NT2/D1 (cell line): ENCODE data around the gene CALML5.

Experiments used
- SUZ12 ChIP-seq: IDR thresholded peaks from 2 replicates; pipeline ENCODE4 v1.6.1; 2011; ENCODE audit not compliant: insufficient read length, insufficient read depth; ENCODE audit errors: extremely low read depth
- YY1 ChIP-seq: IDR thresholded peaks from 2 replicates; pipeline ENCODE4 v1.6.1; 2011; ENCODE audit not compliant: insufficient read length, insufficient read depth
- ZNF274 ChIP-seq: IDR thresholded peaks from 2 replicates; pipeline ENCODE4 v1.6.1; 2011; ENCODE audit warnings: mild to moderate bottlenecking, low read depth, low read length

GRCh38 chr10:5458949-5459747 is 40.2 kb downstream of the CALML5 start:
- TF ChIP-seq YY1 (no peak), ZNF274 (no peak), SUZ12 (no peak)
